HL-60 (cell line): ENCODE measurements around the gene TMF1.

Source experiments
- DNase-seq, 2 experiments: peaks; one replicate each; pipeline ENCODE4 v3.0.0-alpha.2; 2010 to 2020; ENCODE audit warnings: low read depth in 1 of 2, low spot score in 1 of 2
- H3K27ac ChIP-seq: fragments of 250-450 bp; sonication (Bioruptor Pico); replicated peaks from 2 replicates; pipeline ENCODE4 v1.5.1; 2020; ENCODE audit warnings: mild to moderate bottlenecking, moderate library complexity
- H3K27me3 ChIP-seq: fragments of 250-450 bp; sonication (Bioruptor Pico); 2 replicates; pipeline ENCODE4 v1.5.1; 2021; ENCODE audit warnings: mild to moderate bottlenecking, moderate library complexity; ENCODE audit not compliant: insufficient read depth, poor library complexity, severe bottlenecking
- H3K4me3 ChIP-seq: replicated peaks from 2 replicates; pipeline ENCODE4 v1.5.1; 2011; ENCODE audit warnings: mild to moderate bottlenecking, control low read depth, low read length; ENCODE audit not compliant: insufficient read depth
- CTCF ChIP-seq: IDR thresholded peaks from one replicate; pipeline ENCODE4 v1.5.1; 2011; ENCODE audit warnings: low read length, control low read depth, inconsistent platforms; ENCODE audit not compliant: insufficient read depth
- GABPA ChIP-seq: IDR thresholded peaks from 2 replicates; pipeline ENCODE4 v1.6.1; 2012; ENCODE audit warnings: low read depth
- POLR2AphosphoS5 ChIP-seq: IDR thresholded peaks from 2 replicates; pipeline ENCODE4 v1.6.1; 2012; ENCODE audit warnings: low read depth
- REST ChIP-seq: IDR thresholded peaks from 2 replicates; pipeline ENCODE4 v1.6.1; 2012; ENCODE audit warnings: low read depth; ENCODE audit not compliant: insufficient replicate concordance
- SPI1 ChIP-seq: IDR thresholded peaks from 2 replicates; pipeline ENCODE4 v1.6.1; 2012; ENCODE audit warnings: low read depth, mild to moderate bottlenecking, borderline replicate concordance

The TMF1 gene

GRCh38 chr3:69031635-69032034 lies 20.5 kb downstream of the TMF1 start:
- Histone ChIP-seq H3K27me3 (no peaks in the 10 kb centered on the region), H3K4me3 (no peak overlapping the region), H3K27ac (no peak overlapping the region)
- no peak for TF ChIP-seq GABPA
- TF ChIP-seq CTCF, result no peak
- TF ChIP-seq REST, result no peak
- TF ChIP-seq SPI1, result no peak
- TF ChIP-seq POLR2AphosphoS5, result no peak
- DNase-seq, result no peak

GRCh38 chr3:69020857-69021256 lies 31.3 kb downstream of the TMF1 start:
- DNase-seq, result no peak
- Histone ChIP-seq H3K27me3 (no peaks in the 10 kb centered on the region), H3K27ac (no peak overlapping the region), H3K4me3 (no peak overlapping the region)
- TF ChIP-seq REST, result no peak
- no peak for TF ChIP-seq POLR2AphosphoS5
- no peak for TF ChIP-seq GABPA

- no peak for DNase-seq
- no peak for TF ChIP-seq SPI1
- Histone ChIP-seq H3K27me3 (no peaks in the 10 kb centered on the region), H3K27ac (no peak overlapping the region), H3K4me3 (no peak overlapping the region)
Measured at GRCh38 chr3:69020424-69020823, 31.7 kb downstream of the TMF1 start.

GRCh38 chr3:69016901-69017300 lies 35.2 kb downstream of the TMF1 start:
- no peak for DNase-seq
- H3K27ac ChIP-seq, result no peak overlapping the region
- no peak overlapping the region for H3K4me3 ChIP-seq
- no peaks in the 10 kb centered on the region for H3K27me3 ChIP-seq
- TF ChIP-seq CTCF (no peak), POLR2AphosphoS5 (no peak), REST (no peak), SPI1 (no peak), GABPA (no peak)
